22Rv1 (cell line): ENCODE data around the gene IQGAP2.
"Not testable (repeated sequence)": the region's sequence is repeated elsewhere in the genome, so short reads cannot be mapped to it uniquely, and the experiment has no call there.

Source experiments
- H3K27ac ChIP-seq: fragments of 450-650 bp; 2 replicates; pipeline ENCODE4 v1.5.1; 2017
- ZFX ChIP-seq: fragments of 450-650 bp; IDR thresholded peaks from 2 replicates; pipeline ENCODE4 v1.6.1; 2017; ENCODE audit warnings: antibody characterized with exemption, borderline replicate concordance
- TF ChIP-seq, protein P1 (sequence below): fragments of 450-650 bp; IDR thresholded peaks from 2 replicates; pipeline ENCODE4 v1.5.1; 2017; ENCODE audit warnings: mild to moderate bottlenecking

Gene IQGAP2

DNA sequence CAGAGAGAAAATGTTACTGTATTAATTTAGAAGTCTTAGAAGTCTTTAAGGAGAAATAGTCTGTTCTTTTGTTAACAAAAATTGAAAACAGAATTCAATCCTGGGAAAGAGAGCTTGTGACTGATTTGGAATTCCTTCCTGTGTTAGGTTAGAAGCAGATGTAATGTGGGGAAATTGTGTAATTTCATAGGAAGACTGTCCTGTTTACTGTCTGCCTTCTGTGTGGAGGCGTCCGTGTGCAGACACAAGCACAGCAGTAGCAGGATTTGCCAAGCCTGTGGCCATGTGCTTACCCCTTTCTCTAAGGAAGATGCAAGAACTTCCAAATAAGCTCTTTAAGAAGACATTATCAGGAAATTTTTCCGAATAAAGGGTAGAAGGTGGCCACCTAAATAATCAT is 276.1 kb downstream of the IQGAP2 start:
- H3K27ac ChIP-seq, result no peak overlapping the region
- no peak for TF ChIP-seq ZFX
- TF ChIP-seq, protein P1, sequence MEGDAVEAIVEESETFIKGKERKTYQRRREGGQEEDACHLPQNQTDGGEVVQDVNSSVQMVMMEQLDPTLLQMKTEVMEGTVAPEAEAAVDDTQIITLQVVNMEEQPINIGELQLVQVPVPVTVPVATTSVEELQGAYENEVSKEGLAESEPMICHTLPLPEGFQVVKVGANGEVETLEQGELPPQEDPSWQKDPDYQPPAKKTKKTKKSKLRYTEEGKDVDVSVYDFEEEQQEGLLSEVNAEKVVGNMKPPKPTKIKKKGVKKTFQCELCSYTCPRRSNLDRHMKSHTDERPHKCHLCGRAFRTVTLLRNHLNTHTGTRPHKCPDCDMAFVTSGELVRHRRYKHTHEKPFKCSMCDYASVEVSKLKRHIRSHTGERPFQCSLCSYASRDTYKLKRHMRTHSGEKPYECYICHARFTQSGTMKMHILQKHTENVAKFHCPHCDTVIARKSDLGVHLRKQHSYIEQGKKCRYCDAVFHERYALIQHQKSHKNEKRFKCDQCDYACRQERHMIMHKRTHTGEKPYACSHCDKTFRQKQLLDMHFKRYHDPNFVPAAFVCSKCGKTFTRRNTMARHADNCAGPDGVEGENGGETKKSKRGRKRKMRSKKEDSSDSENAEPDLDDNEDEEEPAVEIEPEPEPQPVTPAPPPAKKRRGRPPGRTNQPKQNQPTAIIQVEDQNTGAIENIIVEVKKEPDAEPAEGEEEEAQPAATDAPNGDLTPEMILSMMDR, result no peak

DNA sequence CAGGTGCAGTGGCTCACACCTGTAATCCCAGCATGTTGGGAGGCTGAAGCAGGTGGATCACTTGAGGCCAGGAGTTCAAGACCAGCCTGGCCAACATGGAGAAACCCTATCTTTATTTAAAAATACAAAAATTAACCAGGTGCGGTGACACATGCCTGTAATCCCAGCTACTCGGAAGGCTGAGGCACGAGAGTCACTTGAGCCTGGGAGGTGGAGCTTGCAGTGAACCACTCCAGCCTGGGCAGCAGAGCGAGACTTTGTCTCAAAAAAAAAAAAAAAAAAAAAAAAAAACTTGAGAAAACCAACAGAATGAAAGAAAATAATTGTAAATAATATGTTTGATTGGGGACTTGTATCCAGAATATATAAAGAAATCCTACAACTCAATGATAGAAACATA is 277.7 kb downstream of the IQGAP2 start:
- H3K27ac ChIP-seq, result not testable (repeated sequence)

DNA sequence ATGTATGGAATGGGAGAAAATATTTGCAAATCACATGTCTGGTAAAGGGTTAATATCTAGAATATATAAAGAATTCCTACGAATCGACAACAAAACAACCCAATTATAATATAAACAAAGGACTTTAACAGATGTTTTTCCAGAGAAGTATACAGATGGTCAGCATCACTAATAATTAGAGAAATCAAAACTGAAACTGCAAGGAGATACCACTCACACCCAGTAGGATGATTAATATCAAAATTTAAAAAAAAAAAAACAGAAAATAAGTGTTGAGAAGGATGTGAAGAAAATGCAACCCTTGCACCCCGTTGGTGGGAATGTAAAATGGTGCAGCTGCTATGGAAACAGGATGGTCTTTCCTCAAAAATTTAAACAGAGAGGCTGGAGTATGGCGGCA is 278.2 kb downstream of the IQGAP2 start:
- TF ChIP-seq, protein P1, result no peak
- TF ChIP-seq ZFX, result no peak
- H3K27ac ChIP-seq, result no peak overlapping the region

DNA sequence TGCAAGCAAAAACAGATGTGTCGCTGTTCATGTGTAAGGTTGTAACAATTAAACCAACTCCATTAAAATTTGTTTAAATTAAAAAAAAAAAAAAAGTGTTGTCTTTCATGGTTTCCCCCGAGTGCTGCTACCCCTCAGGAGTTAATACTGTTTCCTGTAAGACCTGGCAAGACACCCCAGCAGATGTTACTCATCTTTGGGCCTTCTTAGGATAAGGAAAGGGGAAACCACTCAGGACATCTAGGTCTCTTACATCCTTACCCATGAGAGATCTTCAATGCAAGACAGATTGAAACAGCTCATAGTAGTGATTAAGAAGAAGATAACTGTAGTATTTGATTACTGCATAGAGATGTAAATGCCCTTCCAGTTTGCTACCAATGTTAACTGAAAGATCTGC is 279.3 kb downstream of the IQGAP2 start:
- TF ChIP-seq ZFX, result no peak
- TF ChIP-seq, protein P1, result no peak
- H3K27ac ChIP-seq, result no peak overlapping the region

DNA sequence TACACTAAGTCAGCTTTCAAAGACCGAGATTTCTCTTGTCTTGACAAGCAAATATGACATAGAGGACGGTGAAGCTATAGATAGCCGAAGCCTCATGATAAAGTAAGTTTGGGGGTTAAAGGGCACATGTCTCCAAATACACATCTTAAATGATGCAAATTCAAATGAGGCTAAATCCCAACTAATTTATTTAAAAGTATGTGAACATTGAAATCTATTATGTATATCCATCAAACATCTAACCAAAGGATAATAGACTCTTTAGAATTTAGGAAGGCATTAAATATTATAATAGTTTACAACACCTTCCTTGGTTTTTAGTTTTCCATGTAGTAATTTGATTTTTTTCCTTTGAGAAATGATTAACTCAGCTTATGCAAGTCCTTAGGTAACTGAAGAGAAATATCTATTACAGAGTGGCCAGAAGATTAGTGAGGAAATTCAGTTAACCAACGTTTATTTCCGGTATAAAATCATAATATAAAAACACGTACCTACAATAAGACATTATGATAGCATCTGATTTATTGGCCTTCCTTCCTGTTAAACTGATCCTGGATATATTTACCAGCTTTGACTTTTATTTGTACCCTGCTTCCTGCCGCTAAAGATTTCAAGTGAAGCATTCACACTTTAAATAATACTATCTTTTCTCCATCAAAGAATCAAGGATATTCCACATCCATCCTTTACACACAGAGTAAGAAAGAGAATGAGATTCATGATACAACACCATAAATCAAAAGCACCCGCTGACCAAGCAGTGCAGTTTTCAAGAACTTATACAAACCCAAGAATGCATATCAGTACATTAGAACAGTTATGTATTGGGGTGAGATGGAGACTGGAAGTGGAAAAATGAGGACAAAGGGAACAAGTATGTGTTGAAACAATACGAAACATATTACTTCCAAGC is 281.0 kb downstream of the IQGAP2 start:
- no peak overlapping the region for H3K27ac ChIP-seq
- TF ChIP-seq, protein P1, result no peak
- no peak for TF ChIP-seq ZFX

DNA sequence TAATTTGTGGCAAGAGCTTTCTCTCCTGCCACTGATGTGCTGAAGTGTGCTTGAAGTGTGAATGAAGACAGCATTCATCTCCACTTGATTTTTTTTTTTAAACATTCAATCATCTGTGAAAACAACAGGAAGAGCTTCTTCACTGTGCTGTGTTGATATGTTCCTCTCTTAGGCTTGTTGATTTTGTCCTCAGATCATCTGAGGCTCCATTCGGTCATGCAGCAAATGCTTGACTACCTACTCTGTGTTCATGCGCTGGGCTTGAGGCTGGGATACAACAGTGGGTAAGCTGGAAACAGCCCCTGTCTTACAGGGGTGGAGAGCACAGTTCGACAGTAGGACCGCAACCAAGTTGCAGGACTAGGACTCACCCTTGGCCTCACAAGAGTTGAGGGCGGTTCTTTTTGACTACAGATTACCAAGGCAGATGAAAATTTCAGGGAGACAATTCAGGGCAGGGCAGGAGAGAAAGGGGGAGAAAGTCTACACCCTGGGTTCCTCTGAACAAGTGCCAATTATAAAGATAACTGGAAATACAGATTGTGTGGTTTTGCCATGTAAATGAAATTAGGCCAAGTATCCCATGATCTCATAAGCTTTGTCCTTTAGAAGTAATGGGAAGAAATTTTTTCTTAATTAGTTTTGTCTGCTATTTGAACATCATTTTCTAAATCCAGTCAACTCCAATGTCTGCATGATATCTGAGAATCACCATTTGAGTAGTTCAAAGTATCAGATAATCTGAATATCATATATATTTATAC is 281.9 kb downstream of the IQGAP2 start:
- no peak for TF ChIP-seq ZFX
- TF ChIP-seq, protein P1, result no peak

DNA sequence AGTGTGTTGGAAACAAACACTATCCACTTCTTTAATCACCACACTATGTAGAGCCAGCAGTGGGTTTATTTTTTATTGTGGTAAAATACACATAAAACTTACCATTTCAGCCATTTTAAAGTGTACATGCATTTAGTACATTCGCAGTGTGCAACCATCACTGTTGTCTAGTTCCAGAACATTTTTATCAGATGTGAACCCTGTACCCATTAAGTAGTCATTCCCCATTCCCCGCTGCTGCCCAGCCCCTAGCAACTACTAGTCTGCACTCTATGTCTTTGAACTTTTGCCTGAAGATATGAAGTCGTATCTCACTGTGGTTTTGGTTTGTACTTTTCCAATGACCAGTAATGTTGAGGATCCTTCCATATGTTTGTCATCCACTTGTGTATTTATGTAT is 282.6 kb downstream of the IQGAP2 start:
- no peak overlapping the region for H3K27ac ChIP-seq
- TF ChIP-seq, protein P1, result no peak
- no peak for TF ChIP-seq ZFX

More for the DNA sequence above, 281.9 kb downstream of the IQGAP2 start:
- no peak overlapping the region for H3K27ac ChIP-seq
